Common myeloid progenitor, CD34-positive (primary cell): ENCODE data around the gene PDLIM5.

ENCODE experiments used
- CTCF ChIA-PET: fragments of 350-600 bp; sonication (Branson Sonifier 250); formaldehyde crosslinking; loops from one replicate; lab custom pipeline; 2021; ENCODE audit warnings: antibody characterized with exemption; lab: Charles Lee
- POLR2A ChIA-PET: fragments of 350-600 bp; sonication (Branson Sonifier 250); formaldehyde crosslinking; loops from one replicate; lab custom pipeline; 2021; ENCODE audit warnings: antibody characterized with exemption; lab: Charles Lee
- DNase-seq, 3 donors: peaks; one replicate each; pipeline versions ENCODE4 v3.0.0 to v3.0.0-alpha.2; 2013
- H3K27ac ChIP-seq, 2 experiments: 1 replicate in 1 of 2; 2 replicates in 1 of 2; pipeline ENCODE4 v1.7.0; 2013; ENCODE audit warnings: inconsistent platforms in 2 of 2, low read length in 2 of 2, mild to moderate bottlenecking in 2 of 2, low read depth in 1 of 2, moderate library complexity in 1 of 2; ENCODE audit not compliant: severe bottlenecking in 2 of 2, insufficient read depth in 1 of 2, poor library complexity in 1 of 2
- H3K27me3 ChIP-seq, 5 experiments: replicated peaks in 2 of 5; 1 replicate in 3 of 5; 2 replicates in 2 of 5; pipeline versions ENCODE4 v1.6.1 to v1.7.0; 2013; ENCODE audit warnings: low read length in 4 of 5, mild to moderate bottlenecking in 2 of 5, moderate library complexity in 2 of 5, inconsistent platforms in 1 of 5; ENCODE audit not compliant: insufficient read depth in 5 of 5, control insufficient read depth in 4 of 5
- H3K36me3 ChIP-seq, 4 experiments: 1 replicate in 2 of 4; 2 replicates in 2 of 4; pipeline versions ENCODE4 v1.6.1 to v1.7.0; 2013; ENCODE audit warnings: low read length in 3 of 4, control low read depth in 1 of 4, mild to moderate bottlenecking in 1 of 4; ENCODE audit not compliant: control insufficient read depth in 4 of 4, insufficient read depth in 4 of 4
- H3K4me1 ChIP-seq, 4 experiments: 1 replicate in 3 of 4; 2 replicates in 1 of 4; pipeline versions ENCODE4 v1.6.1 to v1.7.1; 2013; ENCODE audit warnings: low read length in 3 of 4, mild to moderate bottlenecking in 3 of 4, control low read depth in 1 of 4, inconsistent platforms in 1 of 4, moderate library complexity in 1 of 4; ENCODE audit not compliant: control insufficient read depth in 4 of 4, insufficient read depth in 4 of 4; ENCODE audit errors: control extremely low read depth in 1 of 4
- H3K4me3 ChIP-seq, 7 experiments: 1 replicate in 4 of 7; 2 replicates in 3 of 7; pipeline versions ENCODE4 v1.5.1 to v1.7.0; 2013; ENCODE audit warnings: mild to moderate bottlenecking in 7 of 7, low read length in 6 of 7, moderate library complexity in 6 of 7, inconsistent platforms in 2 of 7, low read depth in 2 of 7, control low read depth in 1 of 7; ENCODE audit not compliant: insufficient read depth in 4 of 7, control insufficient read depth in 1 of 7; ENCODE audit errors: extremely low read depth in 1 of 7
- H3K9me3 ChIP-seq, 5 experiments: 1 replicate in 4 of 5; 2 replicates in 1 of 5; pipeline versions ENCODE4 v1.6.1 to v1.7.1; 2013; ENCODE audit warnings: low read length in 4 of 5, mild to moderate bottlenecking in 2 of 5, inconsistent platforms in 1 of 5, low read depth in 1 of 5, moderate library complexity in 1 of 5; ENCODE audit not compliant: control insufficient read depth in 4 of 5, insufficient read depth in 2 of 5; ENCODE audit errors: control extremely low read depth in 1 of 5
- WGBS: methylation state at CpG from one replicate; pipeline ENCODE4 v1.1.5; 2013; ENCODE audit not compliant: insufficient coverage; 5-methylcytosine and 5-hydroxymethylcytosine counted together

Gene PDLIM5

DNA sequence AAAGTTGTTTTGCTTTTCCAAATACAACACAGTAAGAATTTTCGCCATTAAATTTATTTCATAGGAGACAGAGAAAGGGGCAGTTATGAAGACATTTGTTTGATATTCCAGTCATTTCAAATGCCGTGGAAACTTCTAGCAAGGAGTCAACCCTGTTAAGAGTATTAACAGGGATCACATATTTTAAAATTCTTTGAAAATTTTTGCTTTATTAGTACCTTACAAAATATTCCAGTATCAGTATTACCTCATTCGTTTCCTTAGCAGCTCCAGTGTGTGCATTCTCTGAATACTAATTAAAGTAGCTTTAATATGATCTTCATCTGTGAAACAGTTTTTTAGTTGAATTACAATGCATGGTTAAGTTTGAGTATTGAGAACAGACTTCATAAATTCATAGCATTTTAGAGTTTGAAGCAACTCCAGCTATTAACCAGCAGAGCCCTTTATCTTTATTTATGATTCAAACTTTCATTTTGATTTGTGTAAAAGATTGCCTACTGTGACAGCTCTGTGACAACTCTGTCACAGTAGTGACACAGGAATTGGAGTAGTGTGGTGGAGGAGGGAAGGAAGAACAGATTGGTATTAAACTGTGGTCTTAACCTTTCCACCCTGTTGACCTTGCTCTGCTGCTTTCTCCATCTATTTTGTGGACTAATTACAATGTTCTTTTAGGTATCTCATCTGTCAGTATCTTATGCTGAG lies 86.3 kb downstream of the PDLIM5 start:
- WGBS = no CpG with 5 or more reads among the region's 3 CpGs
- peaks cover 4 to 17% (median 9%) of the 10 kb centered on the region in 4 experiments for H3K4me1 ChIP-seq
- ChIA-PET CTCF (no interaction called here), POLR2A (no interaction called here)
- no peak for DNase-seq
- H3K9me3 ChIP-seq = no peaks in the 10 kb centered on the region
- H3K4me3 ChIP-seq = no peak overlapping the region
- H3K27ac ChIP-seq = no peak overlapping the region
- H3K36me3 ChIP-seq = no peaks in the 10 kb centered on the region
- H3K27me3 ChIP-seq = no peaks in the 10 kb centered on the region

DNA sequence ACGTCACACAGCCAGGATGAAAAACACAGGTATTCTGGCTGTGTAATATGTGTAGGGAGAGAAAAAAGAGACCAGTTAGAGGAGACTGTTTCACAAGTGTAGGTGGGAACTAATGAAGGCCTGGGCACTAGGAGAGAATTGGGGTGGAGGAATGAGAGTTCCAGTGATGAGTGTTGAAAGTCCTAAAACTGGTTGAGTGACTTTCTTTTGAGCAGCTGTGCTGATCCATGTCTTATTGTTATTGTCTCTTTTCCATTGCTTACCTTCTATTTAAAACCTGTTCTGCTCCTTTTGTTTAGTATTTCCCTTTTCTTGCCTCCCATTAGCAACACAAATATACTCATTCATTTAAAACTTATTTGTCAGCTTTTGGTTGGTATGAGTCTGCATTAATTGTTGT lies 88.7 kb downstream of the PDLIM5 start:
- Histone ChIP-seq H3K27ac (no peak overlapping the region), H3K4me1 (peaks cover 0 to 5% (median under 1%) of the 10 kb centered on the region in 4 experiments), H3K4me3 (no peak overlapping the region), H3K36me3 (peaks cover 0 to 3% (median 0%) of the 10 kb centered on the region in 4 experiments), H3K9me3 (no peaks in the 10 kb centered on the region), H3K27me3 (no peaks in the 10 kb centered on the region)
- WGBS = 100% methylated on average over 1 of the region's 1 CpG
- ChIA-PET POLR2A (no interaction called here), CTCF (no interaction called here)
- no peak for DNase-seq

- Histone ChIP-seq H3K9me3 (no peaks in the 10 kb centered on the region), H3K4me3 (no peak overlapping the region), H3K27ac (no peak overlapping the region), H3K27me3 (no peaks in the 10 kb centered on the region), H3K4me1 (peaks cover 0 to 3% (median 0%) of the 10 kb centered on the region in 4 experiments), H3K36me3 (peaks cover 0 to 3% (median 0%) of the 10 kb centered on the region in 4 experiments)
- ChIA-PET CTCF (no interaction called here), POLR2A (no interaction called here)
- DNase-seq = no peak
- WGBS = 100% methylated on average over 1 of the region's 2 CpGs
Measured at GRCh38 chr4:94544811-94545210, 93.1 kb downstream of the PDLIM5 start.

- no peak for DNase-seq
Measured at GRCh38 chr4:94545296-94545695, 93.6 kb downstream of the PDLIM5 start.

DNA sequence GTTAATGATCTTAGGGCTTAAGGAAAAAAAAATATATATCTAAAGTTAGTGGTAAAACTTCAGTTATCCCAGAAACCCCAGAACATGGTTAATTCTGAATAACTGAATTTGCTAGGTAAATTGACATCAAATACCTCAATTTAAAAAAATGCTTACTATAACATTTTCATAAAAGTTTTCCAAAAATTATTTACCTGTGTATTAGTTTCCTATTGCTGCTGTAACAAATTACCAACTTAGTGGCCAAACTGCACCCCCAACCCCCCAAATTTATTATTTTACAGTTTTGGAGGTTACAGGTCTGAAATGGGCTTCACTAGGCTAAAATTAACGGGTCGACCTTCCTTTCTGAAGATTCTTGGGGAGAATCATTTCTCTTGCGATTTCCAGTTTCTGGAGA lies 95.2 kb downstream of the PDLIM5 start:
- Histone ChIP-seq H3K36me3 (peaks cover 0 to 3% (median 0%) of the 10 kb centered on the region in 4 experiments), H3K27me3 (no peaks in the 10 kb centered on the region), H3K27ac (no peak overlapping the region), H3K4me3 (no peak overlapping the region), H3K4me1 (peaks cover 0 to 3% (median 0%) of the 10 kb centered on the region in 4 experiments), H3K9me3 (no peaks in the 10 kb centered on the region)
- CTCF ChIA-PET = no interaction called here
- no peak for DNase-seq
- POLR2A ChIA-PET = no interaction called here
- WGBS = 100% methylated on average over 3 of the region's 3 CpGs

More at GRCh38 chr4:94545296-94545695, 93.6 kb downstream of the PDLIM5 start:
- ChIA-PET CTCF (no interaction called here), POLR2A (no interaction called here)
- H3K36me3 ChIP-seq = peaks cover 0 to 3% (median 0%) of the 10 kb centered on the region in 4 experiments
- H3K27ac ChIP-seq = no peak overlapping the region
- H3K4me3 ChIP-seq = no peak overlapping the region
- no peaks in the 10 kb centered on the region for H3K27me3 ChIP-seq
- H3K4me1 ChIP-seq = peaks cover 0 to 3% (median 0%) of the 10 kb centered on the region in 4 experiments
- WGBS = no CpG with 5 or more reads among the region's 2 CpGs
- no peaks in the 10 kb centered on the region for H3K9me3 ChIP-seq

- POLR2A ChIA-PET = no interaction called here
- no CpG with 5 or more reads among the region's 1 CpG for WGBS
- no peak overlapping the region for H3K4me3 ChIP-seq
- CTCF ChIA-PET = interaction anchor here (1.4 kb wide), 1 partner anchor 11 kb away, joined by 3 read pairs; no protein-coding TSS in a partner anchor
- peak; percentile 16 to 73 (median 65) for DNase-seq
- peaks cover 0 to 3% (median 0%) of the 10 kb centered on the region in 4 experiments for H3K4me1 ChIP-seq
- H3K27me3 ChIP-seq = no peaks in the 10 kb centered on the region
- peaks cover 0 to 3% (median 0%) of the 10 kb centered on the region in 4 experiments for H3K36me3 ChIP-seq
- no peaks in the 10 kb centered on the region for H3K9me3 ChIP-seq
- H3K27ac ChIP-seq = peak overlapping the region in 1 of 2 experiments; percentile 1
Measured at GRCh38 chr4:94548571-94548970, 96.8 kb downstream of the PDLIM5 start.

DNA sequence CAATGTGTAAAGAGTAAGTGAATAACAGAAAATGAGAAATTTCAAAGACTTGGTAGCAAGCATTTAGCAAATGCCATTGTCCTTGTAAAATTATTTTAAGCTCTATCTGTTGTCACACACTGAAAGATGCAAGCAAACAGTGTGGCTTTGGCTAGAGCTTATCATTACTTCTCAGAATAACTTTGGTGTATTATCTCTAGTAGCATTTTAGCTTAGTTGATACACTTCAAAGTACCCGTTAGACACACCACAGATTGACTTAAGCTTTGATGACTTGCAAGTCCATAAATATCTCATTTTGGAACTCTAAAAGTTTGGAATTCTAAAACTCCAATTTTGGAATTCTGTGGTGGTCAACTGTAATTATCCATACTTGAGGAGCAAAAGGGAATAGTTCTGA lies 98.6 kb downstream of the PDLIM5 start:
- H3K4me3 ChIP-seq = no peak overlapping the region
- ChIA-PET POLR2A (no interaction called here), CTCF (interaction anchor here (1.0 to 1.1 kb wide), 2 partner anchors 14 to 143 kb away, joined by 3 read pairs; no protein-coding TSS in a partner anchor)
- H3K27me3 ChIP-seq = no peaks in the 10 kb centered on the region
- no CpG with 5 or more reads among the region's 1 CpG for WGBS
- H3K27ac ChIP-seq = no peak overlapping the region
- H3K4me1 ChIP-seq = peaks cover 0 to 3% (median 0%) of the 10 kb centered on the region in 4 experiments
- H3K9me3 ChIP-seq = no peaks in the 10 kb centered on the region
- peak; percentile 54 to 76 (median 62) for DNase-seq
- H3K36me3 ChIP-seq = no peaks in the 10 kb centered on the region
